PC-9 (cell line): Measurements from ENCODE around the gene SRGAP3. TPM values are rescaled to one million over a fixed set of nuclear protein-coding genes. Genes with fewer than 3 reads are reported as not detected.

ENCODE experiments used
- BruUV-seq: library from RNA; stranded (reverse); fragments of 400-500 nt; replicated peaks from 2 replicates; lab custom pipeline; 2021; lab: Mats Ljungman, UMichigan
- CTCF ChIA-PET: fragments of 300-600 bp; sonication (Branson Sonifier 250); formaldehyde crosslinking; loops from one replicate; lab custom pipeline; 2022; ENCODE audit warnings: antibody characterized with exemption; lab: Charles Lee
- POLR2A ChIA-PET: fragments of 300-600 bp; sonication (Branson Sonifier 250); formaldehyde crosslinking; loops from one replicate; lab custom pipeline; 2022; ENCODE audit warnings: antibody characterized with exemption; ENCODE audit not compliant: unreplicated experiment; lab: Charles Lee
- DNase-seq, 2 experiments: peaks; one replicate each; pipeline versions ENCODE4 v3.0.0 to v3.0.0-alpha.2; 2015 to 2022; ENCODE audit warnings: mixed read lengths in 1 of 2
- H2AFZ ChIP-seq: fragments of 200-600 bp; sonication (generic); 2 replicates; pipeline ENCODE4 v1.8.1; 2017; ENCODE audit warnings: antibody characterized with exemption
- H3F3A ChIP-seq: fragments of 200-600 bp; sonication (generic); 2 replicates; pipeline ENCODE4 v1.8.1; 2017; ENCODE audit warnings: antibody characterized with exemption, mild to moderate bottlenecking, low read depth; ENCODE audit not compliant: insufficient read depth
- H3K27ac ChIP-seq: fragments of 200-600 bp; sonication (generic); 2 replicates; pipeline ENCODE4 v1.6.1; 2016; ENCODE audit warnings: mixed run types
- H3K27me3 ChIP-seq: fragments of 200-600 bp; sonication (generic); 2 replicates; pipeline ENCODE4 v1.6.1; 2016; ENCODE audit warnings: low read depth, mixed run types; ENCODE audit not compliant: insufficient read depth
- H3K36me3 ChIP-seq: fragments of 200-600 bp; sonication (generic); 2 replicates; pipeline ENCODE4 v1.6.1; 2016; ENCODE audit warnings: low read depth, mixed run types
- H3K4me1 ChIP-seq: fragments of 200-600 bp; sonication (generic); replicated peaks from 2 replicates; pipeline ENCODE4 v1.6.1; 2016; ENCODE audit warnings: mixed run types; ENCODE audit not compliant: insufficient read depth
- H3K4me2 ChIP-seq: fragments of 200-600 bp; sonication (generic); 2 replicates; pipeline ENCODE4 v1.6.1; 2017; ENCODE audit warnings: mixed run types
- H3K4me3 ChIP-seq: fragments of 200-600 bp; sonication (generic); 2 replicates; pipeline ENCODE4 v1.6.1; 2016; ENCODE audit warnings: mixed run types
- H3K79me2 ChIP-seq: fragments of 200-600 bp; sonication (generic); 2 replicates; pipeline ENCODE4 v1.6.1; 2017; ENCODE audit warnings: low read depth, mixed run types
- H3K9me2 ChIP-seq: fragments of 200-600 bp; sonication (generic); 2 replicates; pipeline ENCODE4 v1.8.1; 2017; ENCODE audit warnings: mild to moderate bottlenecking; ENCODE audit not compliant: insufficient read depth
- H3K9me3 ChIP-seq: fragments of 200-600 bp; sonication (generic); 2 replicates; pipeline ENCODE4 v1.8.1; 2016; ENCODE audit warnings: low read depth; ENCODE audit not compliant: insufficient read depth
- H4K20me1 ChIP-seq: fragments of 200-600 bp; sonication (generic); 2 replicates; pipeline ENCODE4 v1.8.1; 2017; ENCODE audit not compliant: insufficient read depth
- CTCF ChIP-seq: fragments of 200-600 bp; sonication (generic); conservative IDR thresholded peaks from 2 replicates; pipeline ENCODE4 v1.6.1; 2017; ENCODE audit warnings: mixed run types, antibody characterized with exemption, mild to moderate bottlenecking, moderate library complexity
- EZH2 ChIP-seq: fragments of 200-600 bp; sonication (generic); IDR thresholded peaks from 2 replicates; pipeline ENCODE4 v1.8.0; 2017; ENCODE audit warnings: antibody characterized with exemption, low read depth
- intact Hi-C: fragments of 100-400 bp; cut with micrococcal nuclease; formaldehyde crosslinking; loops from one replicate; pipeline ENCODE4 v1.10.0; 2022; ENCODE audit not compliant: unreplicated experiment
- total RNA-seq: library from RNA; stranded (reverse); gene quantifications from 2 replicates; pipeline ENCODE4 v1.2.3, GENCODE V29; 2021

The SRGAP3 gene
- total RNA-seq, 1 experiment from 2014 or later: 17.5 TPM

- DNase-seq: no peak
- Histone ChIP-seq H3F3A (no peaks in the 10 kb centered on the region), H3K27me3 (no peaks in the 10 kb centered on the region), H3K36me3 (peaks cover 13% of the 10 kb centered on the region), H2AFZ (no peak overlapping the region), H4K20me1 (0 out of 2 replicates have a peak, but pooled peaks cover 6% of the 10 kb centered on the region), H3K9me2 (no peaks in the 10 kb centered on the region), H3K9me3 (no peaks in the 10 kb centered on the region), H3K27ac (no peak overlapping the region), H3K4me3 (no peak overlapping the region), H3K4me1 (no peaks in the 10 kb centered on the region), H3K79me2 (peaks cover 62% of the 10 kb centered on the region), H3K4me2 (no peak overlapping the region)
- POLR2A ChIA-PET: interaction anchor here (0.5 to 0.6 kb wide), 2 partner anchors 10 to 111 kb away, joined by 3 to 4 read pairs; no protein-coding TSS in a partner anchor
- TF ChIP-seq EZH2: no peak
- CTCF ChIA-PET: no interaction called here
- intact Hi-C loops: no loop called here
- no TSS peak for BruUV-seq
Measured at GRCh38 chr3:8954938-8955763, 294.3 kb downstream of the SRGAP3 start.

- H3K9me2 ChIP-seq: no peaks in the 10 kb centered on the region
- ChIA-PET POLR2A (no interaction called here), CTCF (no interaction called here)
- peaks cover 12% of the 10 kb centered on the region for H3K36me3 ChIP-seq
- H4K20me1 ChIP-seq: 0 out of 2 replicates have a peak, but pooled peaks cover 6% of the 10 kb centered on the region
- intact Hi-C loops: no loop called here
- no peak overlapping the region for H3K4me2 ChIP-seq
- no TSS peak for BruUV-seq
- no peaks in the 10 kb centered on the region for H3K27me3 ChIP-seq
- no peaks in the 10 kb centered on the region for H3K9me3 ChIP-seq
- no peak overlapping the region for H2AFZ ChIP-seq
- peaks cover 64% of the 10 kb centered on the region for H3K79me2 ChIP-seq
- DNase-seq: no peak
- no peak overlapping the region for H3K4me3 ChIP-seq
- no peak overlapping the region for H3K27ac ChIP-seq
- no peak for TF ChIP-seq EZH2
- no peak for TF ChIP-seq CTCF
- H3K4me1 ChIP-seq: no peaks in the 10 kb centered on the region
- H3F3A ChIP-seq: no peaks in the 10 kb centered on the region
Measured at GRCh38 chr3:8953313-8953712, 296.1 kb downstream of the SRGAP3 start.

GRCh38 chr3:8952130-8952529 is 297.3 kb downstream of the SRGAP3 start:
- no peaks in the 10 kb centered on the region for H3F3A ChIP-seq
- H4K20me1 ChIP-seq: 0 out of 2 replicates have a peak, but pooled peaks cover 6% of the 10 kb centered on the region
- H3K36me3 ChIP-seq: peaks cover under 1% of the 10 kb centered on the region; the same call in 1 of the 2 replicates
- TF ChIP-seq CTCF: no peak
- no peak for TF ChIP-seq EZH2
- H3K9me3 ChIP-seq: no peaks in the 10 kb centered on the region
- no peaks in the 10 kb centered on the region for H3K27me3 ChIP-seq
- H2AFZ ChIP-seq: no peak overlapping the region
- CTCF ChIA-PET: no interaction called here
- no peaks in the 10 kb centered on the region for H3K9me2 ChIP-seq
- no peak overlapping the region for H3K4me3 ChIP-seq
- DNase-seq: no peak
- H3K4me1 ChIP-seq: no peaks in the 10 kb centered on the region
- BruUV-seq: no TSS peak
- no peak overlapping the region for H3K4me2 ChIP-seq
- intact Hi-C loops: no loop called here
- no peak overlapping the region for H3K27ac ChIP-seq
- POLR2A ChIA-PET: no interaction called here
- peaks cover 64% of the 10 kb centered on the region for H3K79me2 ChIP-seq
